ENCODE results near the gene LAMB4. TPM values are rescaled to one million over a fixed set of nuclear protein-coding genes. Genes with fewer than 3 reads are reported as not detected.

The LAMB4 gene
- total RNA-seq, 1 donor from 2014 or later = not detected

DNA sequence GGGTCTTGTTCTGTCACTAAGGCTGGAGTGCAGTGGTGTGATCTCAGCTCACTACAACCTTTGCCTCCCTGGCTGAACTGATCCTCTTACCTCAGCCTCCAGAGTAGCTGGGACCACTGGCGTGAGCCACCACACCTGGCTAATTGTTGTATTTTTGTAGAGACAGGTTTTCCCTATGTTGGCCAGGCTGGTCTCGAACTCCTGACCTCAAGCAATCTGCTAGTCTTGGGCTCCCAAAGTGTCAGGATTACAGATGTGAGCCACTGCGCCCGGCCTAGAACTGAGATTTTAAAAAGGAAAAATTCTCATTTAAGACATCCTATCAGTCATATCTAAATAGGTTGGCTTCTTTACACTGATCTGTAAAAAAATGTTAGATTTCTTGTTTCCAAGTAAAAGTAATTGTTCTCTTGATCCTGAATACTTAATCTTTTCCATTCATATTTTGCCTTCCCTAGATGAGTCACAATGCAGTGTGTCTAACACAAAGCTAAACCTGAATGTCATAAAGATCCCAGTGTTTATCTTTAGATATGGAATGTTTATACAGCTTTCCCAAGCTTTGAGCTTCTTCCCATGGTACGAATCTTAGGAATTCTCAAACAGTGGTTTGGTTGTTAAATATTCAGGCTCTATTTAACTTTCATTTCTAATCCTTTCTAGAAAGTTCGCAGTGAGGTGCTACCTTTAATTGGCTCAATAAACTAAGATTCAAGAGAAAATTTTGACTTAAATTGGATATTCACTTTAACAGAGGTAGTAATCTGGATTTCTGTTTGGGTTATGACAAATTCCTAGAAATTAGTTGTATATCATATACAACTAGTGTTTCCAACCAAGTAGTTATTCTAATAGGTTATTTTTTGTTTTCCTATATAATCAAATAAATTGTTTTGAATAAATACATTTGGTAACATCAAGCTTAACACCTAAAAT lies 115.1 kb downstream of the LAMB4 start:
- peak; percentile 80 to 91 for DNase-seq (ENCODE audit: low read depth in 2 of 2)

DNA sequence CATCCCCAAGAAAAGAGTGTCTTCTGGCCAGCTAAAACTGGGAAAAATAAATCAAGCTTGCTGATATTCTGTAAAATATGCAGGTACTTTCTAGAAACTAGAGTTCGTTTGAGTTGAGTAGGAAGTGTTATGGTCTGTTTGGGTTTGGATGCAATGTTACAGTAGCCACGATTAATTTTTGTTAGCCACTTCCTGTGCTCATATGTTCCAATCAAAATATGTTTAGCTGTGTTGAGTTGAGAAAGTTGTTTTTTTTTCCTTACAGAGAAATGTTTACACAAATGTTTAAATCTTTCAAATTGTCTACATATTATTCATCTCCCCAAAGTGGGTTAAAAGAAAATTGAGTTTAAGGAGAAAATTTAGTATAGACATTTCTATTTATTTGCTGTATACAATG lies 115.9 kb downstream of the LAMB4 start:
- DNase-seq (ENCODE audit: low read depth in 2 of 2) = peak; percentile 38 to 57

DNA sequence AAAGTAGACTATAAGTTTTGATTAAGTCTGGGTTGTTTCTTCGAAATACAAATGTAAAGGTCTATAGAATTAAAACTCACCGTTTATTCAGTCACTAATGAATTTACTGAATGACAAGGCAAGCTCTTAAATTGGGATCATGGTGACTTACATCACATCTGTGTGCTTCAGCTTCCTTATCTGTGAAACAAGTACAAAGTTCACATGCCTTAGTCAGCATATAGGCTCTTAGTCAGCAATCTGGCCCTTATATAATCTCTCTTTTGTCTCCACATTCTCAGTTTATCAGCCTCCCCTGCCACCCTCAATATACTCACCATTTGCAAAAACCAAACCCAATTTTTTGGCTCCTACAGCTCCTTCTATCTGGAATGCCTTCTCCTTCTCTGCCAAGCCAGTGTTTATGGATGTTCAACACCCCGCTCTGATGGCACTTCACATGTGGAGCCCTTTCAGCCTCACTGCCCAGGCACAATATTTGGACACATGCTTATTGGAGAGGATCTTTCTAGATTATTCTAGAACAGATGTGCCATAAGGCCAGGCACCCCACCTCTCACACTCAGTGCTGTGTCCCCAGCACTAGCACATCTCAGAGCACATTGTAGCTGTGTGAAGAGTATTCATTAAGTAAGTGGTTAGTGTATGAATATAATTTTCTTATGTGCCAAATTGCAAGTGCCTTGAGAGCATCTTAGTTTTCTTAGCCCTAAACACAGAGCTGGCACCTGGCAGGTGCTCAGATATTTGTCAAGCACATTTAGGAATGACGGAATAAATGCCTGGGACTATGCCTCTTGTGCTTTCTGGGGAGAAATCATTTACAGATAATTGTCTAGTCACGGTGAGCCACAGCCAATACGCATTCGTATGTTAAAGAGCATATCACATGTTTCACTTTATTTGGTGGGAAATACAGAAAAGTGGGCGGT lies 117.4 kb downstream of the LAMB4 start:
- peak in 1 of 2 donors; percentile 34 for DNase-seq (ENCODE audit: low read depth in 2 of 2)

DNA sequence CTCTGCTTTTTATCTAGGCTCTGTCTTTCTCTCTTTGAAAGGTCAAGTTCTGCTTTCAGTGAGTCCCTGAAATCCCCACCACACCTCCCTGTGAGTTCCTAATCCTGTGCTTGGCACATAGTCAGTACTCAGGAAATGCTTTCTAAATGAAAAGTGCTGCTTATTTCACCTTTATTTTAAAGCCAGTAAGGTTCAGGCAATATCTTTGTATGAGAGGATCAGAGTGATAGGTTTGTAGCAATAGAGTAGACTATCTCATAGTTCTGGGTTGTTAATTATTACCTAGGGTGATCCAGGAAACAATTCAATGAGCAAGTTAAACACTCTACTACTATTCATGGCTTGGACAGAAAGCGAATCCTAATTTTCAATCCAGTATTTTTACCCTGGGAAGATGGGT lies 119.8 kb downstream of the LAMB4 start:
- no peak for DNase-seq (ENCODE audit: low read depth in 2 of 2)

DNA sequence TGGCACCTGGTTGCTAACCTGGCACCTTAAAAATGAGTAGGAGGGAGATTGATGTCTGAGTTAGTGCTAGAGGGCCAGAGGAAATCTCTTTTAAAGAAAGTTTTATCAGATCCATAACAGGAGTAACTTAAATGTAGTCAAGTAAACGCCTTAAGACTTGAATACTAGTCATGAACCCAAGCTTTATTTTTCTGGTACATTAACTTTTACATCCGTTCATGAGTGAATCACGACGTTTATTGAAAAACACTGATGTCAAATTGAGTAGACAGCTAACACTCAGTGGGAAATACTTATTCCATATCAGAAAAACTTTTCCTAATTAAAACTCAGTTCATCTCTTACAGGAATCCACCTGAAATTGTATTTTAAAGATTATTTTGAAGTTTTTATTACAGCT lies 120.3 kb downstream of the LAMB4 start:
- no peak for DNase-seq (ENCODE audit: low read depth in 2 of 2)

DNA sequence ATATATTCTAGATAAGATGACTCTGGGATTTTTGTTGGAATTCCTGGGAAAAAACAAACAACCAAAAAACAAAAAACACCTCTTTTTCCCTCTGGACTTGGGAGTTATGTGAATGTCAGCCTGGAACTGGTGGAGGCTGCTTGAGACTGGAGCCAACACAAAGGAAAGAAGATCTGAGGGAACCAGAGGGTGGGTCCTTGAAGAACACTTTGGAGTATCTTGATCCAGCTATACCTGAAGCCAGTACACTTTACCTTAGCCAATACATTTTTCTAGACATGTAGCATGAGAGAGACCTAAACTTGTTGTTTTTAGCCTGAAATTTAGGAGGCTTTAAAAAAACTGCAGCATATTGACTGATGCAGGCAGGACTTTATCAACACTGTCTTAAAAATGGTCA lies 121.3 kb downstream of the LAMB4 start:
- DNase-seq (ENCODE audit: low read depth in 2 of 2) = no peak

DNA sequence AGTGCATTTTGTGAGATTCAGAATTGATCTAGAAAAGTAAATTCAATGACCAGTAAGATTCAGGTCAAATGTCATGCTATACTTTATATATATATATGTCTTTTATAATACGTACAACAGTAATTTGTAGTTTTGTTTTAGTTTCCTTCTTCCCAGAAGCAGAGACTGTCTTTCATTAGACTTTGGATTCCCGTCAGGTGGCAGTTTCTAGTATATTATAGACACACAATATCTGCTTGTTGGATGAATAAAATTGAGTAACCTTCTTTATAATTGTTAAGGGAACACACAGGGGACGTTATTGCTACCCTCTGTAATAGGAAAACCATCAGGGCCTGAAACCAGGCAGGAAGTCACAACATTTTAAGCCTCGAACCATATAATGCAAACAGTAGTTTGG lies 121.9 kb downstream of the LAMB4 start:
- no peak for DNase-seq (ENCODE audit: low read depth in 2 of 2)

DNA sequence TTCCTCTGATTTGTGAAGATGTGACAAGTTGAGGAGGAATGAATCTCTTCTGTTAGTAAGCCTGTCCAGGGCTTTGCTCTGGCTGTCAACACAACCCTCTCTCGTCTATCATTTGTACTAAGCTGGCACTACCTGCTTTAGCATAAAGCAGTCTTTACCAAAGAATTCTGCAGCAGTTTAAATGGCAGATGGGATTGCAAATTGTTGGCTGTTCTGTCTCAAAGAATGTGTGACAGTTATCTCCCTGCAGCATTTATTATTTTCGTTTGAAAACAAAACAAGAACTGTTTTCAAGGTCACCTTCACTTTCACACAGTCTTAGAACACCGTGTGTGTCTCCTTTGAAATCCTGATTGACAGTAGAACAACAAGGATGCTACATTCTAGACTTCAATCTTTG lies 122.4 kb downstream of the LAMB4 start:
- no peak for DNase-seq (ENCODE audit: low read depth in 2 of 2)

DNA sequence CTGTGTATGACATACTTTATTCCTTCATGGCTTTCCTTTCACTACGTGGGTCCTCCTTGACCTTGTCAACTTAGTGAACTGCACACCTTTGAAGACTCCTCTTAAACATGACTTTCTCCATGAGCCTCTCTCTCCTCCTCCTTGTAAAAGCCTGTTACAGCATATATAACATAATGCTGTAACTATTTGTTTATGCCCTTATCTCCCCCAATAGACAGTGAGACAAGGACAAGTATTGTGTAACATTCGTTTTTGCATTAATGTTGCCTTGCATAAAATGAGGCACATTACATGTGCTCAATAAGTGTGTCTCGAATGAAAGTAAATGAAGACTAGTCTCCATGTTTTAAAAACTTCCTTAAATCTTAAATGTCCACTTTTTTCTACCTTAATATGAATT lies 122.9 kb downstream of the LAMB4 start:
- no peak for DNase-seq (ENCODE audit: low read depth in 2 of 2)

DNA sequence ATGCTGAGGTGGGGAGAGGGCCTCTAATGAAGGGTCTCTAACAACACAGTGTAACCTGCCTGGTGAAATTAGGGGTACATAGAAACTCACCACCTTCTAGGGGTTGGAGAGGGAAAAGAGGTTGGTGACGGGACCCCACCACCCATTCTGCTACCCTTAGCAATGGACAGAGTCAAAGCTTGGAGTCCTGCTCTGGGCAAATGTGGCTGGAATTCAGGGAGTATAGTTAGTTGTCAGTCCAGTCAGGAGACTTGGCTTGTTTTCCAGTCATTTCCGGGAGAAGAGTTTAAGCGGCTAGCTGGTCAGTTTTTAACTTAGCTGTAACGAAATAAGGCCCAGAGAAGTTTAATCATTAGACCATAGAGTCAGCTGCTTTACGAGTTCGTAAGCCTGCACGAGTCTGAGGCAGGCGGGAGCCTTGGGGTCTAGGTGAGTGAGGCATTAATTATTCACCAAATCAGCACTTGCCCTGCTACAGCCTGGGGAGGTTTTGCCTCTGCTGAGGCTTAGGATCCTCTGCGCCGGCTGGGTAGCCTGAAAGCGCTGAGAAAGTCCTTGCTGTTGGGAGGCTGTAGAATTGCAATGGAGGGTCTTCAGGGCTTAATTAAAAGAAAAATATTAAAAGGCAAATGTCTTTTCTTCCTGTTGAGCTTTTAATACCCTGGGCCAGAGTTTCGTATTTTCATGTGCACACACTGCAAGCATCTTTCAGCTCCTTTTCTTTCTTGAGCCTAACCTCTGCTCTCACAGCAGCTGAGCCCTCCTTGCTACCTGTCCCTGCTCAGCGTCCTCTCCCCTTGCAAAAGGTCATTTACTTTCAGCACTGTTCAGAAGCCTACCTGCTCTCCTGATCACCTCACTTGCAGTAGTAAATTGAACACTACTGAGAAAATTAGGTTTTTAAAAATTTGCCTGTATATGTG lies 125.7 kb downstream of the LAMB4 start:
- DNase-seq (ENCODE audit: low read depth in 2 of 2) = peak; percentile 61 to 80

DNA sequence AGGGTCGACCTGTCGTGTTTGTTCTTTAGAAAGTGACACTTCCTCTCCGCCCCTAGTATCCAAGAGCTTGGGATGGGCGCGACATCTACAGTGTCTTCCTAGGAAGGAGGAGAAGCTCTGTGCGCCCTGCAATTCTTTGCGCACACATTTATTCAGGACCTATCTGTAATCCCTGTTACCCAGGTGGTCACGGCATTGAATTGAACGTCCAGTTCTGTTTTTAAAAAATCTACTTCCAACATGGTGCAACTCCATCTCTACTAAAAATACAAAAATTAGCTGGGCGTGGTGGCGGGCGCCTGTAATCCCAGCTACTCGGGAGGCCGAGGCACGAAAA lies 126.6 kb downstream of the LAMB4 start:
- DNase-seq (ENCODE audit: low read depth in 2 of 2) = no peak

DNA sequence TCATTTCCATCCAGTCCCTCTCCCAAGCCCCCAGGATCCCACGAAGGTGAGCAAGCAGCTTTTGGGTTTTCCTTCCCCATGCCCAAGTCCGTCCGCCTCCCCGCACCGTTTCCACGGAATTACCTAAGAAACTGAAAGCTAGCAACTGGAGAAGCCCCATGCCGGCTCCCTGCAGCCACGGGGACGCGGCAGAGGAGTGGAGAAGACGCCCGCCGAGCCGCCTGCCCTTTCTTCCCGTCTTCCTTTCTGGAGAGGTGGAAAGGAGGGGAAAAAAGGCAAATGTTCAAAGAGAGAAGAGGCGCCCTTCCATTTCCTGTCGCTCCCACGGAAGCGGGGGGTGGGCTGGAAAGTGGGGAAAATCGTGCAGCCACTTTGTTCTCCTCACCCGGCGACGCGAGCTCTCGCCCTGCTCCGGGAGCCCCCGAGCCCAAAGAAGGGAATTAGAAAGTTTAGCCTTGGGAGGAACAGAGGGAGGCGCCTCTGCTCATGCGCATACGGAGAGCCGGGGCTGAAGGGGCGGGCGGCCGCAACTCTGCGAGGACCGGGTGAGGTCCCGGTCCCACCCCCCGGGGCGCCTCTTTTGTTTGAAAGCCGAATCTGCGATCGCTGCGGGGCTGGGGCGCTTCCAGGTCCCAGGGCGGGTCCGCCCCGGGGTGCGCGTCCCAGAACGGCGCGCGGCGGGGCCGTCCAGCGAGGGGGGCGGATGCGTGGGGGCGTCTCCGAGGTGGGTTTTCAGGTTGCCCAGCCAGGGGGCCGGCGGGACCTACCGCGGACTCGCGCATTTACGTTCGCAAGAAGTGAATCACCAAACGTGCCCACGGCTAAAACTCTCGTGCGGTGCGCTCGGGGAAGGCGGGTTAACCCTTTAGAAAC lies 127.2 kb downstream of the LAMB4 start, which contains the start of gene LAMB1:
Gene LAMB1, minus strand, starts transcription at position 436 of the 873 bp plus-strand sequence. Its CDS starts 276 bp downstream, at position 160.
- peak; percentile 72 to 78 for DNase-seq (ENCODE audit: low read depth in 2 of 2)

DNA sequence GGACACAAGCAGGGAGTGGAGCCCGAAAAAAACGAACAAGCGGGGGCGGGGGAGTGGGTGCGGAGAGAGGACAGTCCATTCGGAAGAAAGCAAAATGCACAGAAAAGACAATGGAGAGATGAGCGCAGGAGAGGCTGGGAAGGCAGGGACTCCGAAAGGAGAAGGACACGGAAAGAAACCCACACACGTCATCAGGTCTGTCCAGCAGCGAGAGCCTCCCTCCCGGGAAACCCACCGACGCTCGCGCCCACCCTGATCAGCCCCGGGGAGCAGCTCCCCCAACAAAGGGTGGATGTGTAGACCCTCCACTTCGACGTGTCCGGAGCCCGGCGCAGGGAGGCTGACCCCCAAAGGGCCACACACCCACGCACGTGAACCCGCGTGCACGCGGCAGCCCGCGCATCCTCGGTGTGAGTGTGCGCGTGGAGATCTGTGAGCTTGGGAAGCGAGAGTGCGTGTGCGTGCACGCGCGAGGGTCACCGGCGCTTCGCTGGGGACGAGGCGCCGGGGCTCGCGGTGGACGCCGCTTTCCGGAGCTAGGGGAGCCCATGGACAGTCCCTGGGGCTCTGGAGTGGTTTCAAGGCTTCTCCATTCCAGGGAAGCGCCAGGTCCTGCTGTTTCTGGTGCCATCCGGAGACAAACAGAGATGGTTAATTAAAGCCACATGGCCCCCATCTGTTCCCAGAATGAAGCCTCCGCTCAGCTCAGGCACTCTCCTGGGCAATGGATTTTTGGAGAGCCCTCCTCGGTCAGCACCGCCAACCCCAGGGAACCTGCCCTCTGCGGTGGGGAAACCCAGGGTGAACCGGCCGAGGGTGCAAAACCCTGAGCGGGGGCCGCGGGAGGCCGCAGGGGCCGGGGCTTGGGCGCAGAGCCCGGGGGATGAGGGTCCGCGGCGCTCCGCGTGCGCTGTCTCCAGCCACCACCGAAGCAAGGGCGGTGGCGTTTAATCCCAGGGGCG lies 128.1 kb downstream of the LAMB4 start:
- peak; percentile 46 to 65 for DNase-seq (ENCODE audit: low read depth in 2 of 2)

DNA sequence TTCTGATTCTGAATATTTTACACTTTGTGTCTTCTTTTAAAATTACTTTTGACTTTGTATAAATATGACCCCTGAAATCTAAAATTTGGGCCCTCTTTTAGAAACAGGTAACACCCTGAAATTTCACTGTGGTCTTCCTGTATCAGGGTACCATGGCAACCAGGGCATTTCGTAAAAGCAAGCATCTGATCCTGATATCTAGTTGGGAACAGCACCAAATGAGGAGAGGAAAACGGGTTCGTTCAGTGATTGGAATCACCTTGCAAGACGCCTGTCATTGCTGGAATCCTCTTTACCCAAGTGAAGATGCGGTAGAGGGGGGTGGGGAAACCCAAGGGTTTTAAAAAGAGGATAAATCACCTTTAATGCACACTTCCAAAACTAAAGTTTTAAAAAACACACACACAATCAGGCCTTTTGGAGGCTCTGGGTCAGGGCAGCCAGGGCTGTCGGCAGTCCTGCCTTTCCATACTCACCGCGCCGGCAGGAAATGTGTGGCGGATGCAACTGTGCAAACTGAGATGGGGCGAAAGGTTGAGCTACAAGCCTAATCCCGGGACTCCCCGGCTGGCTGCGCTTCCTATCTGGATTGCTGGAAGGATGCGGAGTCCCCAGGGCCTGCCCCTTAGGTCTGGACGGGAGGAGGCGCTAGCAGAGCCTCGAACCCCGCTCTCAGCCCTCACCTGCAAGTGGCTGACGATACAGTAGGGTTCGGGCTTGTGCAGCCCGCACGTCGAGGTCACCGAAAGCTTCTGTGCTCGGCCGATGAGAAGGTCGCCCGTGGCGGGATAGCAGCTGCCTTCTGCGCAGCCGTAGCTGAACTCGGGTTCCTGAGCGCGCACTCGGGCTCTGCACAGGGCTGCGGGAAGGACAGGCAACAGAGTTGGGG lies 129.0 kb downstream of the LAMB4 start:
- DNase-seq (ENCODE audit: low read depth in 2 of 2) = peak; percentile 94 to 98

DNA sequence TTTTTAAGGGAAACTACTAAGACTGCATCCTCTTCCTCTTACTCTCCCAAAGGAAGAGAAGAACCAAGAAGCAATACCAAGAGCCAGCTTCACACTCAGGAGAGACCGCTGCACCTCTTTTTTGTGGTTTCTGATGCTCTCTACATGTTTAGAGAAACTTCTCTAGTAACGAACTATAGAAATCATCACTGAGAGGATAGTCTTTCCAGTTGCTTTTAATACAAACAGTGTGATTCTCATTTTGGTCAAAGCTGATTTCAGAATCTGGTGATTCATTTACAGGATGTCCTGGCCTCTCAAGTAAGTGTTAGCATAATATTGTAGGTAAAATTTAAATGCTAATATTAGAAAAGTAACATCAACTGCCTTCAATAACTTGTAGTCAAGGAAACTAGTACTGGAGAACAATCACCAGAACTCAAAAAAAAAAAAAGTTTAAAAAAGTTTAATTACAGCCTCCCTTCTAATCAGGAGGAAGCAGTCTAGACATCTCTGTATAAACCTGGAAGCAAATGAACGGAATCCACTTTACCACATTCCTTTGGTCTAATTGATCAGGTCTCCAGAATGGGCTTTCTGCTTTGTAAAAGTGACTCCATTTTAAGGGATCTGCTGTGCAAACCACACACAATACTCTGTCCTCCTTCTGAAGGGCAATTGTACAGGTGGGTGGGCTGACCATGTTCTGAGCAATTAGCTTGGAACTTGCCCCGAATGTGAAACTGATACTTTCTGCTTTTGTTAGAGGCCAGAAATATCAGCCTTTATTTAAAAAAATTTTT lies 130.2 kb downstream of the LAMB4 start:
- peak in 1 of 2 donors; percentile 73 for DNase-seq (ENCODE audit: low read depth in 2 of 2)

DNA sequence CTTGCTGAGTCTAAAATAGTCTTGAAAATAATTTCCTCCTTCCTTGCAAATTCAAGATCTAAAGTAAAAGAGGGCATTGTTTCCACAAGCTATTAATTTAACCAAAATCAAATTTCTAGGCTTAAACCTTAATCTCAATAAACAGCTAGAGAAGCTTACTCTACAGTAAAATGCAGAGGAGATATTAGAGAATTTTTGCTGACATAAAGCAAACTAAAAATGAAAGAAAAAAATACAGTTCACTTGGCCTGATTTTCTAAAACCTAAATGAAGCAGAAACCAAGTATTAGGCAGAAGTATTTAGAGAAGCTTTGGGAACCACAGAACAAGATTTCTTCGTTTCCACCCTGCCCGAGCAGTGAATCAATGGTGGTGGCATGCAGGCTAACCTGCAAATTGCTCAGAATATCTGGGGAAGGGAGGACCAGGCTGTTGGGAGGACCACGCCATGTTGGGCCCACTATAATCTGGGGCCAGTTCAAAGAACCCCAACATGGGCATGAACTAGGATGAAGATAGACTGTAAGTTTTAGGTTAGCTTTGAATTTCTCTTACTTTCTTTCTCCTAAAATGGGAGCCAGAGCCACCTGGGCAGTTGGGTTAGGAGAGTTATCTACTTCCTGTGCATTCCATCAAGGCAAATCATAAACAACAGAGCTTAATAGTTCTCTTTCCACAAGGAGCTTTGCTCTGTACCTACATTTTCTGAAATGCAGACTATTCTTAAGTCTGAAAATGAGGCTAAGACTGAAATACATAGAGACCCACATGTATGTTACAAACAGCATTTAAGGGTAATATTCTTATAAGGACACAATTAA lies 131.3 kb downstream of the LAMB4 start:
- peak in 1 of 2 donors; percentile 27 for DNase-seq (ENCODE audit: low read depth in 2 of 2)

Measured in lung microvascular endothelial cell (primary cell).